Measurements from ENCODE around the gene ADCY1.

- no peak for TF ChIP-seq CTCF (IDR thresholded peaks at IDR 0.05; ENCODE audit: low read depth, low read length)
- TF ChIP-seq EZH2phosphoT487 (IDR thresholded peaks at IDR 0.05; ENCODE audit: low read depth), result no peak
Measured at GRCh38 chr7:45589061-45589460, 14.9 kb downstream of the ADCY1 start.

All from OCI-LY3 (cell line).